ENCODE results near the gene PPIF.

The PPIF gene

GRCh38 chr10:79390057-79390456, 42.8 kb downstream of the PPIF start:
- DNase-seq, result no peak

- DNase-seq, result peak; percentile 59
Measured at GRCh38 chr10:79390551-79391229, 43.4 kb downstream of the PPIF start.

DNA sequence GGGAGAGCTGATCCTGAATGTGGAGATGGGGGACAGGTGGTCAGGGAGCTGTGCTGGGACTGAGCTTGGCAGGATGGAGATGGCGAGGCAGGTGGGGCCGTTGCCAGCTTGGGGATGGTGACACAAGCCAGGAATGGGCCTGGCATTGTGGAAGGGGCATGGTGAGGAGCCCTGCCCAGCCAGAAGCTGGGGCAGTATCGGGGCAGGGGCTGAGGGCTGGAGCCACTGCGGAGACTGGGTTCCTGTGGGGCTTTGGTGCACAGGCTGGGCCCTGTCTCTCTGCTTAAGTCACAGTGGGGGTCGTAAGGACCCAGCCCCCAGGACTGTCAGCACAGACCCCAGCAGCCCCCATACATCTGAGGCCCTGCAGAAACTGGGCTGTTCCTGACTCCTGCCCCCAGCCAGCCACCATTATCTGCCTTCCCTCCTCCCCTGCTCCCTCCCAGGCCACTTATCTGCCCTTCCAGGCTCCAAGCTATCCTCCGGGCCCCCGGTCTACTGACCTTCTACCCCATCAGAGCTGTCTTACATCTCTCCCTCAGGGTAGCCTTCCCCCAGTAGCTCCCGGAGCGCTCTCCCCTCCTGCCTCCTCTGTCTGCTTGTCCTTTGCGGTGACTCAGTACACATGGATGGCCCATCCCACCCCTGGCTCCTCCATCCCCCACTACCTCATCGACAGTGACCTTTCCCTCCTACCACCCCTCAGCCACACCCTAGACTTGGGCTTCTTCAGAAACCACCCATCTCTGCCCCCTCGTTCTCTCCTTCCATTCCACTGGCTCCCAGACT, 44.2 kb downstream of the PPIF start:
- peak; percentile 36 for DNase-seq

DNA sequence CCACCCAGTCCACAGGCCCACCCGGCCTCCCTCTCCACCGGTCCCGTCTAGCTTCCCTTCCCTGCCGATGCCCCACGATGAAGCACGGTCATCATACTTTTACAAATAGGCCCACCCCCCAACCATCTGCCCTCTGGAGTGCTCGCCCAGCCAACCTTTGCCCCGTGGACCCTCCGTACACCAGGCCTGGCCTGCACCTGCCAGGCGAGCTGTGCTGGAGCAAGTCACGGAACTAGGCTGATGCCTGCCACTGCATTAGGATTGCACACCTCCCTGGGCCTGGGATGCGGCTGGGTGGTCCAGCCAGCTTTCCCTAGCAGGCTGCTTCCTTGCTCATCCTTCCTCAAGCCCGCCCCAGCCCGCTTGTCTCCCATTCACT, 44.7 kb downstream of the PPIF start:
- no peak for DNase-seq

DNA sequence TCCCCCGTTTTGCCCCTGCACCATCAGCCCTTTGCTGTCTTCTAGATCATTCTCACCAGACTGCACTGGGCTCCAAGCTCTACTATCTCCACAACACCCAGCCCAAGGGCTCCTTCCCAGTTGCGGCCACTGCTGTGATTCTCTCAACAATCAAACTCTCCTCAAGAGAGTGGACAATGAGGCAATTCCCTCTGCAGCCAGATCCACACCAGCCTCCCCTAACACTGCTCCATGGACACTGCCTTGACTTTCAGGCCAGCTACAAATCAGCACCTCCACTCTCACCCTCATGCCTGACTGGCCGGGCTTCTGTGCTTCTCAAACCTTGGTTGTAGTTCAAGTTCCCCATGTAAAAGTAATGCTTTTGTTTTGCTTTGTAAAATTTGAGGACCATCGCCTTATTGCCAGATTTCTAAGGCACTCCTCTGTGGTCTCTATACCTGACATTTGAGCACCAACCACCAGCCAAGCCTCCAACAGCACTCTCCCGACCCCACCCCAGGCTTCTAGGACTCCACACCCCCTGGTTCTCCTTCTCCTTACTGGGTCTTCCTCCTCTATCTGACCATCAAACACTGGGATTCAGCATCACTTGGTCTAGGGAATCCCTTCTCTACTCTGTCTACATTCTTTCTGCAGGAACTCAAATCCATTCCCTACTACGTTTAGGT, 45.4 kb downstream of the PPIF start:
- DNase-seq, result no peak

GRCh38 chr10:79393221-79393923, 46.1 kb downstream of the PPIF start:
- no peak for DNase-seq

- DNase-seq, result no peak
Measured at GRCh38 chr10:79393924-79394610, 46.8 kb downstream of the PPIF start.

GRCh38 chr10:79394664-79395063, 47.4 kb downstream of the PPIF start:
- DNase-seq, result no peak

- DNase-seq, result no peak
Measured at GRCh38 chr10:79396520-79396919, 49.3 kb downstream of the PPIF start.

DNA sequence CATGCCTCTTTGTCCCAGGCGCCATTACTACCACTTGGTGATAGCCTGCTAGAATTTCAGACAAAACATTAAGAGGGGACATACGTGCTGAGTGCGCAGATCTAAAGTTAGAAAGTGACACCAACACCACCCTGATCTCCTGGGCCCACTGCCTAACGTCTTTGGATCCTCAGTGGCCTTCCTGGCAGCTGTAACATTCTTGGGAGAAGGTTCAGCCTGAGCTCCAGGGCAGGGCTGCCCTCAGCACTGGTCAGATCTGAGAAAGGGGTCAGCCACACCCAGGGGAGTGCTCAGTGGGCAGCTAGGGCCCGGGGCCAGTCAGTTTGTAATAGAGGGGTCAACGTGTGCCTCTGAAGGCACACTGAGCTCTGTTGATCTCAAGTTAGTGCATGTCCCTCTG, 49.8 kb downstream of the PPIF start:
- no peak for DNase-seq

GRCh38 chr10:79397575-79398303, 50.5 kb downstream of the PPIF start:
- DNase-seq, result no peak

DNA sequence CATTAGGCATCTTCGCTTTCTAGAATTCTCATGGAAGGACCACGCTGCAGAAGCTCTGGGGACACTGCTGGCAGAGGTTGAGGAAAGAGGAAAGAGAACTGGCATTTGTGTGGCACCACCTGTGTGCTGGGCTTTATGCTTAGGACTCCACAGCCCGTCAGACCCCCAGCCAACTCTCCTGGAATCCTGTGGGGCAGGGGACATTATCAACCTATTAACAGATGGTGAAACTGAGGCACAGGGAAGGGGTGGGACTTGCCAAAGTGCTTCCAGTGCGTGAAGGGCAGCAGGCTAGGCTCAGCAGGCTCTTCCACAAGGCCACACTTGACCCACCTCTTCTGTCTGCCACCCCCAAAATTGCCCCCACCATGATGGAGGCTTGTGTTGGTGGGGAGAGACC, 51.4 kb downstream of the PPIF start:
- DNase-seq, result no peak

GRCh38 chr10:79399223-79399831, 52.1 kb downstream of the PPIF start:
- DNase-seq, result peak; percentile 43

- peak; percentile 71 for DNase-seq
Measured at GRCh38 chr10:79400146-79401004, 53.1 kb downstream of the PPIF start.

DNA sequence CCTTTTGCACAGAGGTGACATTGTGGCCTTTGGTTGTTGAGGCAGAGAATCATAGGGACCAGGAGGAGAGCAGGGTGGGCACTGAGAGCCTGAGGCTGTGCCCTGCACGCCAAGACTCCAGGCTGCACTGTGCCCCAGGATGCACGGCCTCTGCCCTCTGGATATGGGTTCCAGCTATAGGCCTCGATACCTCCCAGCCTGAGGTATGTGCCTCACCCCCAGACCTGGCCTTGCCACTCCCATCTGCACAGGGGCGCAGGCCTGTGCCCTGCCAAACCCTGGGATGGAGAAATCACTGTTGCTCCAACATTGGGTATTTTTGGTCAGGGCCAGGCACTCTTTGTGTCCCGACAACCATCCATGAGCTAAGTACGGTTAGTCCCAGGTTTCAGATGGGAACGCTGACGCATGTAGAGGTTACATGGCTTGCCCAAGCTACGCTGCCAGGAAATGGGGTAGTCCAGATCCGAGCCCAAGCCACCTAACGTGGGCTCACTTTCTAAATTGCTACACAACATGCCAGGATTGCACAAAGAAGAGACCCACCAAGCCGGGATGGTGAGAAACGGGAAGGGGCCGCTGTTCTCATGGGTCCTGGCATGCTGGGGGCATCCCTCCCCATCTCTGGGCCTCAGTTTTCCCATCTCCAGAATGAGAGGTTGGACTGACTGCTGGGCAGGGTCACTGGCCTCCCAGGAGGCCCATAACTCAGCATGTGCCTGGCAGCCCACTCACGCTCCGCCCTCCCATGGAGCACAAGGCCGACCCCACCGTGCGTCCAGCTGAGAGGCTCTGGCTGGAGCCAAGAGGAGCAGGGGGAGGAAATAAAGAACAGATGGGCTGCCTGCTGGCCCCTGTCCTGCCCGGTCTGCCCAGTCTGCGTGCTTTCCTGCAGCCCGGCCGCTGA, 54.0 kb downstream of the PPIF start:
- no peak for DNase-seq

DNA sequence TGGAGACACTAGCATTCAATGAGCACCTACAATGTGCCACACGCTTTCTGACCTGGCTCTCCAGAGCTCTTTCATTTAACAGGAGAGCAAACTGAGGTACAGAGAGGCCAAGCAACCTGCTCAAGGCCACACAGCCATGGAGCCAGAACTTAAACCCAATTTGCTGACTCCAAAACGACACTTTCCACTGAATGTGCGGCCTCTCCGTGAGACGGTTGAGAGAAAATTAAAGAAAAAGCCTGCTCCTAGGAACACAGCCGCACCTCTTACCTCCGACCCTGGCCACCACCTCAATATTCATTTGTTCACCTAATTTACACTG, 55.3 kb downstream of the PPIF start:
- DNase-seq, result no peak

DNA sequence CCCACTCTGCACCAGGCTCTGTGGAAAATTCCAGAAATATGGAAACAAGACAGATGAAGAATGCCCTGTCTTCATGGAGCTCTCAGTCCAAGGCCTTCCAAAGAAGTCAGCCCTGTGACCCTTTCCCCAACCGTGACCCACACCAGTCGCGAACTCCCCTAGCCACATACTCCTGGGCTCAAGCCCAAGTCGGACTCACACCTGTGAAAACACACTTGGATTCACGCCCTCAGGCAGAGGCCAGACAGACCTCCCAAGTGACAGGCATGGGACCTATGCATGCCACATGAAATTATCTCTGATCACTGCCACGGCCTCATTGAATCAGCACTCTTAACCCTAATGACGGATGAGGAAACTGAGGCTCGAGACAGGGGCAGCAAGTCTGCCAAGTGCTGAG, 55.7 kb downstream of the PPIF start:
- DNase-seq, result no peak

- no peak for DNase-seq
Measured at GRCh38 chr10:79403441-79404230, 56.4 kb downstream of the PPIF start.

DNA sequence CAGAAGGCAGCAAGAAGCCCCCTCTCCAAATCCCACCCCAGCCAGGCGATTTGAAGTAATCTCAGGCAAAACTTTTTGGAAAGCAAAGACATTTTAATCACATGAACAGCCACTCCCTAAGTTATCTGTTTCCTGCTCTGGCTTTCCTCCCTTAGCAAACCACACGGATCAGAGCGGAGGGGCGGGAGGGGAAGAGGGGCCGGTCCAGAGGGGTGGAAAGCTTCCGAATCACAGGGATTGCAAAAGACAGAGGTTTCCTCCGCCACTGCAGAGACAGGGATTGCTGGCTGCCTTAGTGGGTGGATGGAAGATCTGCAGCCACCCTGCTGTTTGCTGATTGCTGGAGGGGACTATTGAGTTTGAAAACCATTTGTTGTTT, 57.0 kb downstream of the PPIF start:
- DNase-seq, result peak; percentile 17
